Embryonic facial prominence (tissue), 1 donor: ENCODE results near the gene OR4A5.
"Not testable (repeated sequence)": the region's sequence is repeated elsewhere in the genome, so short reads cannot be mapped to it uniquely, and the experiment has no call there.

Source experiments
- DNase-seq: peaks from one replicate; pipeline ENCODE4 v3.0.0-alpha.2; 2016; ENCODE audit errors: extremely low spot score

Gene OR4A5, protein sequence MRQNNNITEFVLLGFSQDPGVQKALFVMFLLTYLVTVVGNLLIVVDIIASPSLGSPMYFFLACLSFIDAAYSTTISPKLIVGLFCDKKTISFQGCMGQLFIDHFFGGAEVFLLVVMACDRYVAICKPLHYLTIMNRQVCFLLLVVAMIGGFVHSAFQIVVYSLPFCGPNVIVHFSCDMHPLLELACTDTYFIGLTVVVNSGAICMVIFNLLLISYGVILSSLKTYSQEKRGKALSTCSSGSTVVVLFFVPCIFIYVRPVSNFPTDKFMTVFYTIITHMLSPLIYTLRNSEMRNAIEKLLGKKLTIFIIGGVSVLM

DNA sequence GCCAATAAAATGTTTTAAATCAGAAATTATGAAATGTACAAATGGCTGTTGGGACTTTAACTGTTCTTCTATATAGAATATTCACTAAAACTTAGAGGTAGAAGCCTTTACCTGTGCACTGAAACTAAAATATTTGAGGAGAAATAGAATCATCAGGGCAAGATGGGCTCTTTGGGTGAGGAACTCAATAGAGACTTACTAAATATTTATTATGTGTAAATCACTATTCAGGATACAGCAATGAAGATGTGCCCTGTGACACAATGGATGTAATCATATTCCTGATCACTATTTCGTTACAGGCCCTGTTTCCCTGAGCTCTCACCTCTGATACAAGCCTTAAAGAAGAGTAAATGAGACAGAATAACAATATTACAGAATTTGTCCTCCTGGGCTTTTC lies at the start of gene OR4A5:
Gene OR4A5, plus strand, starts transcription at position 301 of the 400 bp plus-strand sequence. Its CDS starts 53 bp downstream, at position 354.
- DNase-seq: not testable (repeated sequence)

DNA sequence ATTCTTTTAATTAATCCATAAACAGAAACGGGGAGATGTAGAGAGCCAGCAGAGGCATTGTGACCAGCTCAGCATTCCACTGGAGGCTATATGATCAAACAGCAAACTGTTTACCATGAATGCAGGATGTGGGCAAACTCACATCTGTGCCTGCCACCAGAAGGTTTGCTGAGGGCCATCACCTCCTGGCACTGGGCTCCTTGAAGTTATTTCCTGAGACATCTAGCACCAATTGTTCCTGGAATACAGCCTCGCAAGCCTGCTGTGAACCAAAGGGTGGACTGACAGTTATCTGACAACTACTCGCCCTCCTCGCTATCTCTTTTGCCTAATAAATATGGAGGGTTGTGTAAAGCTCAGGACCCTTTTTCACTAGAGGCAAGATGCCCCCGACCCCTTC lies 13.5 kb downstream of the OR4A5 start:
- DNase-seq: not testable (repeated sequence)
